SK-N-SH (cell line): ENCODE measurements around the gene DGKH. TPM values are rescaled to one million over a fixed set of nuclear protein-coding genes. Genes with fewer than 3 reads are reported as not detected.

Source experiments
- CTCF ChIA-PET: fragments of 300-600, 350-600 bp; formaldehyde crosslinking; extraction: SDS; loops from one replicate; lab custom pipeline; 2021; lab: Yijun Ruan, JAX
- POLR2A ChIA-PET: fragments of 350-600 bp; sonication (Branson Sonifier 250); formaldehyde crosslinking; extraction: SDS; loops from one replicate; lab custom pipeline; 2020; ENCODE audit warnings: antibody characterized with exemption, inconsistent platforms; lab: Yijun Ruan, JAX
- DNase-seq: peaks from one replicate; pipeline ENCODE4 v3.0.0; 2012
- H2AFZ ChIP-seq: fragments of 200-600 bp; sonication (generic); 2 replicates; pipeline ENCODE4 v1.8.1; 2016; ENCODE audit warnings: antibody characterized with exemption, mild to moderate bottlenecking, low read depth
- H3F3A ChIP-seq: fragments of 200-600 bp; sonication (generic); replicated peaks from 2 replicates; pipeline ENCODE3; 2016; ENCODE audit warnings: antibody characterized with exemption, mild to moderate bottlenecking; ENCODE audit not compliant: insufficient read depth
- H3K27ac ChIP-seq, 2 experiments: fragments of 200-500 bp in 1 of 2; fragments of 200-600 bp in 1 of 2; sonication (Bioruptor generic) in 1 of 2; sonication (generic), shearing (Covaris generic) in 1 of 2; 2 replicates each; pipeline versions ENCODE4 v1.5.1 to v1.6.1; 2014 to 2016; ENCODE audit warnings: low read depth in 2 of 2, inconsistent platforms in 1 of 2, low read length in 1 of 2, mild to moderate bottlenecking in 1 of 2, mixed read lengths in 1 of 2
- H3K27me3 ChIP-seq: fragments of 200-600 bp; sonication (generic), shearing (Covaris generic); 2 replicates; pipeline ENCODE4 v1.6.1; 2016; ENCODE audit warnings: mixed run types; ENCODE audit not compliant: insufficient read depth
- H3K36me3 ChIP-seq, 2 experiments: fragments of 200-500 bp in 1 of 2; fragments of 200-600 bp in 1 of 2; sonication (Bioruptor generic) in 1 of 2; sonication (generic) in 1 of 2; replicated peaks in 1 of 2; 2 replicates each; pipeline versions ENCODE3 to v1.5.1; 2014 to 2016; ENCODE audit warnings: low read length in 1 of 2, mild to moderate bottlenecking in 1 of 2; ENCODE audit not compliant: insufficient read depth in 2 of 2, control insufficient read depth in 1 of 2
- H3K4me1 ChIP-seq, 2 experiments: fragments of 200-500 bp in 1 of 2; fragments of 200-600 bp in 1 of 2; sonication (Bioruptor generic) in 1 of 2; sonication (generic), shearing (Covaris generic) in 1 of 2; 2 replicates each; pipeline versions ENCODE4 v1.5.1 to v1.6.1; 2014 to 2016; ENCODE audit warnings: low read depth in 1 of 2, low read length in 1 of 2, mixed run types in 1 of 2; ENCODE audit not compliant: insufficient read depth in 2 of 2, control insufficient read depth in 1 of 2
- H3K4me2 ChIP-seq: fragments of 200-600 bp; sonication (generic), shearing (Covaris generic); 2 replicates; pipeline ENCODE4 v1.6.1; 2017; ENCODE audit warnings: mixed run types
- H3K4me3 ChIP-seq, 2 experiments: fragments of 200-500 bp in 1 of 2; fragments of 200-600 bp in 1 of 2; sonication (Bioruptor generic) in 1 of 2; sonication (generic), shearing (Covaris generic) in 1 of 2; 2 replicates each; pipeline versions ENCODE4 v1.5.1 to v1.8.1; 2014 to 2016; ENCODE audit warnings: low read depth in 2 of 2, inconsistent platforms in 1 of 2, low read length in 1 of 2, mild to moderate bottlenecking in 1 of 2, mixed read lengths in 1 of 2, moderate library complexity in 1 of 2
- H3K79me2 ChIP-seq: fragments of 200-600 bp; sonication (generic); 2 replicates; pipeline ENCODE4 v1.8.1; 2017; ENCODE audit warnings: mild to moderate bottlenecking; ENCODE audit not compliant: insufficient read depth
- H3K9ac ChIP-seq: fragments of 200-600 bp; sonication (generic); 2 replicates; pipeline ENCODE4 v1.6.1; 2017; ENCODE audit warnings: mixed run types
- H3K9me2 ChIP-seq: fragments of 200-600 bp; sonication (generic); 2 replicates; pipeline ENCODE4 v1.6.1; 2017; ENCODE audit warnings: mixed run types
- H3K9me3 ChIP-seq: fragments of 200-600 bp; sonication (generic); 2 replicates; pipeline ENCODE4 v1.6.1; 2017; ENCODE audit warnings: mixed run types, mild to moderate bottlenecking, moderate library complexity
- H4K20me1 ChIP-seq: fragments of 200-600 bp; sonication (generic); 2 replicates; pipeline ENCODE4 v1.6.1; 2017; ENCODE audit warnings: mild to moderate bottlenecking, mixed run types; ENCODE audit not compliant: insufficient read depth
- CHD2 ChIP-seq: fragments of 150-350 bp; IDR thresholded peaks from 2 replicates; pipeline ENCODE4 v1.6.1; 2018; ENCODE audit warnings: low read length; ENCODE audit not compliant: partially characterized antibody
- CTCF ChIP-seq: fragments of 200-600 bp; sonication (generic); IDR thresholded peaks from 2 replicates; pipeline ENCODE4 v1.6.1; 2017; ENCODE audit warnings: antibody characterized with exemption, mild to moderate bottlenecking, moderate library complexity
- EZH2phosphoT487 ChIP-seq: fragments of 200-600 bp; sonication (generic); IDR thresholded peaks from 2 replicates; pipeline ENCODE4 v1.6.1; 2017; ENCODE audit warnings: low read depth, mixed run types, mild to moderate bottlenecking, antibody characterized with exemption, moderate library complexity, borderline replicate concordance
- FOXM1 ChIP-seq: IDR thresholded peaks from 2 replicates; pipeline ENCODE4 v1.4.0; 2012; ENCODE audit warnings: low read depth, mild to moderate bottlenecking
- GABPA ChIP-seq: IDR thresholded peaks from 2 replicates; pipeline ENCODE4 v1.4.0; 2012; ENCODE audit warnings: low read depth, mild to moderate bottlenecking
- GATA2 ChIP-seq: sonication (generic); formaldehyde crosslinking; IDR thresholded peaks from 2 replicates; pipeline ENCODE4 v1.5.0; 2020; ENCODE audit warnings: mild to moderate bottlenecking, missing genetic modification reagents
- IRF3 ChIP-seq: fragments of 150-350 bp; IDR thresholded peaks from 2 replicates; pipeline ENCODE4 v1.6.1; 2016; ENCODE audit warnings: mild to moderate bottlenecking, low read depth, low read length
- JUND ChIP-seq: IDR thresholded peaks from 2 replicates; pipeline ENCODE4 v1.4.0; 2012
- NRF1 ChIP-seq: IDR thresholded peaks from 2 replicates; pipeline ENCODE4 v1.6.1; 2012; ENCODE audit warnings: low read depth, mild to moderate bottlenecking, low read length
- PBX3 ChIP-seq: IDR thresholded peaks from 2 replicates; pipeline ENCODE4; 2012
- RCOR1 ChIP-seq: fragments of 150-350 bp; IDR thresholded peaks from 2 replicates; pipeline ENCODE4 v1.6.1; 2017; ENCODE audit warnings: antibody characterized with exemption, low read length
- SIN3A ChIP-seq: IDR thresholded peaks from 2 replicates; pipeline ENCODE4 v1.6.1; 2012; ENCODE audit warnings: low read depth, mild to moderate bottlenecking, low read length, moderate library complexity, borderline replicate concordance
- TAF1 ChIP-seq: IDR thresholded peaks from 2 replicates; pipeline ENCODE4 v1.6.1; 2012; ENCODE audit warnings: low read depth, mild to moderate bottlenecking, low read length, moderate library complexity, borderline replicate concordance
- TCF12 ChIP-seq: IDR thresholded peaks from 2 replicates; pipeline ENCODE4 v1.4.0; 2012
- USF1 ChIP-seq: IDR thresholded peaks from 2 replicates; pipeline ENCODE4 v1.4.0; 2012; ENCODE audit warnings: low read depth, borderline replicate concordance
- USF2 ChIP-seq: fragments of 150-350 bp; IDR thresholded peaks from 2 replicates; pipeline ENCODE4 v1.6.1; 2017; ENCODE audit warnings: antibody characterized with exemption, low read length, low read depth, borderline replicate concordance
- WGBS: methylation state at CpG from one replicate; pipeline ENCODE4 v1.1.6; 2017; ENCODE audit warnings: low lambda C conversion rate; 5-methylcytosine and 5-hydroxymethylcytosine counted together
- polyA plus RNA-seq, 3 experiments: library from polyadenylated mRNA; depleted of rRNA; stranded (reverse); fragments of >200 nt; gene quantifications; 2 replicates each; pipeline ENCODE4 v1.2.3, GENCODE V29; 2012

The DGKH gene
- polyA plus RNA-seq, 1 of the 3 experiments (the other 2 are of a cell fraction): 2.5 TPM

GRCh38 chr13:42108217-42108616 is 59.8 kb downstream of the DGKH start (continued):
- TF ChIP-seq PBX3: no peak
- no peak for TF ChIP-seq CHD2
- TF ChIP-seq SIN3A: no peak

GRCh38 chr13:42109957-42110356 is 61.5 kb downstream of the DGKH start:
- TF ChIP-seq GATA2: no peak
- no peak for TF ChIP-seq CHD2
- TF ChIP-seq JUND: no peak
- Histone ChIP-seq H3K27ac (no peak overlapping the region), H3K9me2 (no peaks in the 10 kb centered on the region), H4K20me1 (no peaks in the 10 kb centered on the region), H2AFZ (no peak overlapping the region), H3K9me3 (no peaks in the 10 kb centered on the region), H3K9ac (no peak overlapping the region), H3K79me2 (no peaks in the 10 kb centered on the region; the same call in 1 of the 2 replicates), H3K4me3 (no peak overlapping the region), H3K4me2 (no peak overlapping the region), H3K27me3 (no peaks in the 10 kb centered on the region), H3F3A (peaks cover 6% of the 10 kb centered on the region), H3K4me1 (peaks cover 11 to 13% of the 10 kb centered on the region in 2 experiments; a peak in 3 of 4 replicates), H3K36me3 (no peaks in the 10 kb centered on the region)
- DNase-seq: no peak
- POLR2A ChIA-PET: no interaction called here
- 93% methylated on average over 2 of the region's 2 CpGs for WGBS
- CTCF ChIA-PET: interaction anchor here (0.6 to 7.8 kb wide), 11 partner anchors 9 to 740 kb away, joined by 3 to 92 read pairs (median 3); partner anchors contain the start of gene DGKH

GRCh38 chr13:42110410-42111155 is 62.1 kb downstream of the DGKH start:
- Histone ChIP-seq H3K9me2 (no peaks in the 10 kb centered on the region), H4K20me1 (no peaks in the 10 kb centered on the region), H3K4me2 (no peak overlapping the region), H3K4me1 (peaks cover 9 to 11% of the 10 kb centered on the region in 2 experiments; a peak in 3 of 4 replicates), H3K27me3 (no peaks in the 10 kb centered on the region), H3K36me3 (no peaks in the 10 kb centered on the region), H3K4me3 (no peak overlapping the region; a peak in 1 of 4 replicates), H3F3A (peaks cover 3% of the 10 kb centered on the region), H3K79me2 (no peaks in the 10 kb centered on the region; the same call in 1 of the 2 replicates), H3K27ac (no peak overlapping the region), H3K9ac (no peak overlapping the region), H3K9me3 (no peaks in the 10 kb centered on the region), H2AFZ (no peak overlapping the region)
- POLR2A ChIA-PET: no interaction called here
- peak; percentile 55 for DNase-seq
- 21% methylated on average over 7 of the region's 7 CpGs for WGBS
- CTCF ChIA-PET: interaction anchor here (0.6 to 7.8 kb wide), 20 partner anchors 9 to 741 kb away, joined by 3 to 92 read pairs (median 4); no protein-coding TSS in a partner anchor
- 0 out of 2 replicates have a peak, but pooled peaks have one; percentile 18 for TF ChIP-seq TCF12
- TF ChIP-seq USF2: no peak
- TF ChIP-seq PBX3: no peak
- no peak for TF ChIP-seq FOXM1
- TF ChIP-seq USF1: no peak
- TF ChIP-seq GABPA: no peak
- no peak for TF ChIP-seq IRF3
- TF ChIP-seq JUND: no peak
- TF ChIP-seq RCOR1: no peak
- TF ChIP-seq EZH2phosphoT487: no peak
- peak; percentile 29 for TF ChIP-seq CHD2
- no peak for TF ChIP-seq NRF1
- no peak for TF ChIP-seq TAF1
- peak; percentile 81 for TF ChIP-seq CTCF
